Myocyte (in vitro differentiated cells): ENCODE results near the gene PLEKHA8. TPM values are rescaled to one million over a fixed set of nuclear protein-coding genes. Genes with fewer than 3 reads are reported as not detected.

ENCODE experiments used
- DNase-seq: peaks from one replicate; pipeline ENCODE4 v3.0.0-alpha.2; 2012; ENCODE audit warnings: low read depth
- total RNA-seq: library from RNA; depleted of rRNA; stranded (reverse); fragments of >200 nt; gene quantifications from 2 replicates; pipeline ENCODE4 v1.2.3, GENCODE V29; 2014

PLEKHA8 gene
- total RNA-seq, 1 donor from 2014 or later, result 11.9 TPM

DNA sequence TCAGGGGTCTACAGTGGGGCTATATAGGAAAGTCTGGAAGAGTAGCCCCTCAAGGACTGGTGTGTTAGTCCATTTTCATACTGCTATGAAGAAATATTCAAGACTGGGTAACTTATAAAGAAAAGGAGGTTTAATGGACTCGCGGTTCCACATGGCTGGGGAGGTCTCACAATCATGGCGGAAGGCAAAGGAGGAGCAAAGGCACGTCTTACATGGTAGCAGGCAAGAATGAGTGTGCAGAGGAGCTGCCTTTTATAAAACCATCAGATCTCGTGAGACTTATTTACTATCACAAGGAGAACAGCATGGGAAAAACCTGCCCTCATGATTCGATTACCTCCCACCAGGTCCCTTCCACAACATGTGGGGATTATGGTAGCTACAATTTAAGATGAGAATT lies 4.7 kb upstream of the PLEKHA8 start:
- no peak for DNase-seq

DNA sequence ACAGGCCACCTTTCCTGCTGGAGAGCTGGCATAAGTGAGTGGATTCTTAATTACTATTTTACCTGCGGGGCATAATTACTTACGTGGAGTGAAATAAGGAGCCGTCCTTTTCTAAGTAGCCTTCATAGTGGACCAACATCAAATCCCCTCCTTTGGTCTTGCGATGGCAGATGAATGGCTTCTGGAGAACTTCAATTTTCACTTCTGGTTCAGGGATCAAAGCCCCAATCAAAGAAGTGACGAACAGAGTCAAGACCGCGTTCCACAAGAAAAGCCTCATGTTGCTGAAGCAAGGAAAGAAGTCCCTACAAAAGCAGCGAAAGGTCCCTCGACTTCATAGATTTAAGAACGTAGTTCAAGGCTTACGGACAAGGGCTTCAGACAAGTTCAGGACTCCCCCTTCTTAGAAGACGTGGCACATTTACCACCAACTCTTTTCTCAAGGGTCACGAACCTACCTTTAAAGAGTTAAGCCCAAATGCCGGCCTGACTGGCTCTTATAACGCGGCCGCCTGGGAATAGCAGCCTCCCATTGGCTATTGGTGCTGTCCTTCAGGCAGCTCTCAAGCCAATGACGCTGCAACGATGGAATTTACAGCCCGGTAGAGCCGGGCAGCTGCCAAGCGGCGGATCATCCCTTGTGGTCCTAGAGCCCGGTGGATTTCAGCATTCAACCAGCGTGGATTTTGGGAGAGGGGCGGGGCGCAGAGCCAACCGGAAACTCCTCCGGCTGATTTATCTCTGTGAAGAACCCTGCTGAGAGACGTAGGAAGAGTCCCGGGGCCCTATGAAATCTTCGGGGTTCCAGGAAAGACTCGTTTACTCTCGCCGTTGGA lies 1.8 kb upstream of the PLEKHA8 start, which contains the start of gene FKBP14:
Gene FKBP14 (minus strand): TSS at position 474 of the 836 bp plus-strand sequence. CDS start 194 bp downstream, at position 280.
- DNase-seq, result peak; percentile 100

DNA sequence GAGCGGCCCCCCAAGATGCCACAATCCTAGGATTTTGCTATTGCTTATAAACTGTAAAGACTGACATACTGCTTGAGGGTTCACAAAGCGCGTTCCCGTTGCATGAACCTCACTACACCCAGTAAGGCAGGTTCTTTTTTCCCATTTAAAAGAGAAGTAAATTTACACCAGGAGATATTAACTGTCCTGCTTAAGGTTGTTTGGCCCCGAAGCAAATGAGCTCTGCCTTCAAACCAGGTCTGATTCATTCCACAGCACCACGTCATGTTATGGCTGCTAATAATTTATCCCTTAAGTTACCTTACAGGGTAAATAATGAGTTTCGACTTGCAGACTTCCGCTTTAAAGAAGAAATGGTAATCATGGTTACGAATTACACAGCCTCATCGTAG lies 1.2 kb upstream of the PLEKHA8 start:
- DNase-seq, result no peak

DNA sequence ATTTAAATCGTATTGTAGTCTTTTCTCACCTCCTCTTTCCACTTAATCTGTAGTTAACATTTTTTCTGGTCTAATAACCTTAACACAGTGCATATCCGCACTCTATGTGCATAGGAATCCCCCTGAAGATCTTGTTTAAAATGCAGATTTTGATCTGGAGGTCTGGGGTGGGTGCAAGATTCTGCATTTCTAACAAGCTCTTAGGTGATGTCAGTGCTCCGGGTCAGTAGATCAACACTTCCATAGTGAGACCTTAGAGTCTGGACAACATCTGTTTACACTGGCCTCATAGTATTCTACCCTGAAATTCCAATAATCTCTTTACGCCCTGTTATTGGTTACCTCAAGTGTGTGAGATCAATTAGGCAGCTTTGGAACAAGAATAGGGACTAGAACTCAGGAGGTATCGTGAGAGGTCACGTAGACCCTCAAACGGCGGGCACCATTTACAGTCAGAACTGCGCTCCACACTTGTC lies 434 bp upstream of the PLEKHA8 start:
- no peak for DNase-seq

DNA sequence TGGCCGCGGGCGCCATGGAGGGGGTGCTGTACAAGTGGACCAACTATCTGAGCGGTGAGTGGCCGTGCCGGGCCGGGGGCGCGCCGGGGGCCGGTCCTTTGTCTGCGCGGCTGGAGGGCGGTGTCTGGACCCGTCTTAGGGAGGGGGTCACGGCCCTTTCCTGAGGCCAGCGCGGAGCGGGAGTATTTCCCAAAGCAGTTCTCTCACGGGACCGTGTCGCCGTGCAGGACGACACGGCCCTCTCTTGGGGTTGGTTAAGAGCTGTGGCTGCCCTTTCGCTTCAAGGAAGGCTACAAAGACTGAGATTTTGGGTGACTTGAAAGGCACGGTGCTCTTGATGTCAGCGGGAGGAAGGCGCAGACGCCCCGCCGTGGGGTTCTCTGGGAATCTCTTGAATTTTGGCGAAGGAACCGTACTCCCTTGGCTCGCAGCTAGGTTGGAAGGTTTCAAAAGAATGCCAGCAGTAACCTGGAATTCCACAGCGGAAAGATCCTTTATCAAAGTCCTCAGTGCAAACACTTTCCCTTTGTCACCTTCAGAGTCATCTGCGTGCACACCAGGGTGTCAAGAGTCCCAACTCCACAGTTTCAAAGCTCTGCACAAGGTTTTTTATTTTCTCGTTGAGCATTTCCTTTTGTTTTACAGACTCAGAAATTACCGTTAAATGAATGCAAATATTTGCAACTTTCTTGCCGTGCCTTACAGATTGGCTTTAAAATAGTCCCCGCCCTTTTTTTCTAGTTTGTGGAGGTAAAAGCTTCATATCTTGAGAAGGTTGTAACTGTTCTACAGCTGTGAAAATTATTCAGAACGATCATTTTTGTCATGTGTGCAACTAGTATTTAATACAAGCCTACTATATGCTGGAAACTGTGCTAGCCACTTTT lies 780 bp downstream of the PLEKHA8 start:
- no peak for DNase-seq

DNA sequence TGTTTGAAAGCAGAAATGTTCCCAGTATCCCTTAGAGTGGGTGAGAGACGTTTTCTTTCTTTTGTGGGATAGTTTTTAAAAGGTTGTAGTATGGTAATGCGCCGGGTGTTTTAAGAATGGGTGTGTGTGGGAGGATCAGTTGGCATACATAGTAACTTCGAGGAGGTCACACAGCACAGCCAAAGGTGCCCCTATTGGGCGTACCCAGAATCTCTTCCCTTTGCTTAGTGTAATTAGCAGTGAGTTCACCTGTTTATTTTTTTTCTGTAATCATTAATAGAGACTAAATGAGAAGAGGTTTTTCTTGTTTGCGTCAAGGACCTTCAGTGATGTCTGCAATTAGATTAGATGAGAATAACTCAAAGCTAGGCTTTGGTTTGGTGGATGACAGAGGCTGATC lies 1.5 kb downstream of the PLEKHA8 start:
- DNase-seq, result peak; percentile 15

DNA sequence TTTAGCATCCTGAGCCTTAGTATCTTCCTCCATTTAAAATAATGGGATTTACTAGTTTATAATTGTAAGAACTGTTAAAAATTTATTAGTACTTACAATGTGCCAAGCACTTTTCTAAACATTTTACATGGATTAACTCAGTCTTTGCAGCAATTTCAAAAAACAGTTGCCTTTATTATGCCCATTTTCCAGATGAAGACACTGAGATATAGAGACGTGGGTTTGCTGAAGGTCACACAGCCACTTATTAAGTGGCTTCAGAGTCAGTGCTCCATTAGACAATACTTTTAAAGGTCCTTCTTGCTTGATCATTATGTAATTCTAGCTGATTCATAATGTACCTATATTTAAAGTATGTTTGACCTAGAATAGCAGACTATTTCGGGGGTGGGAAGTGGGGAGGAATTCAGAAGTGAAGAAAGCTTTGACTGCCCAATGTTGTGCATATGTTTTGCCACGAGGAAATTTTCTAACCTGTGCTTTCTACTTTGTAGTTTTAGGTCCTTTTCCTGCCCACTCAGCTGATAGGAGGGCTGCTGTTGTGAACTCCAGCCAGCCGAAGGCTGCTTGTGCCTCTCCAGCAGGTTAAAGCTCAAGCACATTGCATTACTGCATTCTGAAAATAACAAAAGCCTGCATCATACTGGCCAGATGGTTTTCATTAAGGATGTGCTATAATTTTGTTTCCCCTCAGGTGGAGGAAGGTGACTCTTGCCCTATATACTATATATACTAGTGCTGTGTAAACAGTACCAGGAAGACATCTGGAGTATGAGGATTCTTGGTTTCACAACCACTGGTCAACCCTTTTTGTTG lies 4.3 kb downstream of the PLEKHA8 start:
- DNase-seq, result no peak

DNA sequence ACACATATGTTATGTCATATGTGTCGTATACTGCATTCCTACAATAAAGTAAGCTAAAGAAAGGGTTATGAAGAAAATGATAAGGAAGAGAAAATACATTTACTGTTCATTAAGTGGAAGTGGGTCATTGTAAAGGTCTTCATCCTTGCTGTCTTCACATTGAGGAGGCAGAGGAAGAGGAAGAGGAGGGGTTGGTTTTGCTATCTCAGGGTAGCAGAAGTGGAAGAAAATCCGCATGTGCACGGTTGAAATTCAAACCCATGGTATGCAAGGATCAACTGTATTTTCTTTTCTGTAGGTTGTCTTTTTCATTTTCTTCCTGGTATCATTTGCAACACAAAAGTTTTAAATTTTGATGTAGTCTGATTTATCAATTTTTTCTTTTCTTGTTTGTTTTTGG lies 6.3 kb downstream of the PLEKHA8 start:
- DNase-seq, result no peak

DNA sequence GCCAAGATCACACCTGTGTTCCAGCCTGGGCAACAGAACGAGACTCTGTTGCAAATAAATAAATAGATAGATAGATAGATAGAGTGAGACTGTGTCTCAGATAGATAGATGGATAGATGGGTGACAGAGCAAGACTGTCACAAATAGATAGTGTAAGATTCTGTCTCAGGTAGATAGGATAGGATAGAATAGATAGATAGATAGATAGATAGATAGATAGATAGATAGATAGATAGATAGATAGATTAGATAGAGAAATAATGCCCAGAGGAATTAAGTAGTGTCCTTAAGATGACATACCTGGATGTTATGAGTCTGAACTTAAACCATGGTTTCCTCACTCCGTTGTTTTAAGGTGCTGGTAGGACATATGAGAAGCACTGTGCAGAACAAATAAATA lies 8.0 kb downstream of the PLEKHA8 start:
- DNase-seq, result no peak

DNA sequence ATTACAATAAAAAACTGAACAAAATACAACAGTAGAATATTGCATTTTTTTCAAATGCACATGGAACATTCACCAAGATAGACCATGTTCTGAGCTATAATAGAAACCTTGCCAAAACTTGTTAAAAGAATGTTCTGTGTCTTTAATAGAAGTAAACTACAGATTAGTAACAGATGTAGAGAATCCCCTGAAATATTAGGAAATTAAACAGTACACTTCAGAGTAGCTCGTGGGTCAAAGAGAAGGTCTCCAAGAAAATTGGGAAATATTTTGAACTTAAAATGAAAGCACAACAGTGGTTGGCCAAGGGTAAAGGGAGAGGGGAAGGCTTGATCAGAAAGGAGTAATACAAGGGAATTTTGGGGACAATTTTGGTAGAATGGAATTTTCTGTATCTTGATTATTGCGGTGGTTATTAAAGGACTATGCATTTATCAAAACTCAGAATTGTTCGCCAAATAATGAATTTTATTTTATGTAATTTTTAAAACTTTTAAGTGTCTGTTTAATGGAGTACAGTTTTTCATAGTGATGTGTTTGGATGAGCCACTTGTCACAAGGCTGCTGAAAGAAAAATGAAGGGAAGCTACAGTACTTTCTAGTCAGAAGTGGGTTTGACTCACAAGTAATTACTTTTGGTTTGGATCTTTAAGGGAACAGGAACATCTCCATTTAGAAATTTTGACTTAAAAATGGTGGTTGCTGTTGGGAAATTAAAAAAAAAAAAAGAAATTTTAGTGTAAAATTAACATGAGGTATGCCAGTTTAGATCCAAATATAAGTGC lies 10.2 kb downstream of the PLEKHA8 start:
- no peak for DNase-seq

DNA sequence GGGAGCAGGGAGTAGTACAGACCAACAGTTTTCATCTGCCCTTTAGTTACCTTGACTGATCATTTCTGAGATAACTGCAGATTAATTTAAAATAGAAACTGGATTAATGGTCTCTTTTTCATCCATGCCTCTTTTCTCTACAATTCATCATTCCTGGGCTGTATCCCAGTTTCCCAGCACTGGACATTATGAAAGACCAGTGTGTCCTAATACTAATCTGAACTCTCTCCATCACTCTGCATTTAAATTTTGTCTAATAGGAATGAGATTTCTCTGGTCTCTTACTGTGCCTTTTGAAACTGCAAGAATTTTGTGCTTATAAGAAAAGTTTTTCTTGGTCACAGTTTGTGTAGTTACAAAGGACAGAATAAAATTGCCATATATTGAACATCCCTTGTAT lies 12.7 kb downstream of the PLEKHA8 start:
- no peak for DNase-seq

DNA sequence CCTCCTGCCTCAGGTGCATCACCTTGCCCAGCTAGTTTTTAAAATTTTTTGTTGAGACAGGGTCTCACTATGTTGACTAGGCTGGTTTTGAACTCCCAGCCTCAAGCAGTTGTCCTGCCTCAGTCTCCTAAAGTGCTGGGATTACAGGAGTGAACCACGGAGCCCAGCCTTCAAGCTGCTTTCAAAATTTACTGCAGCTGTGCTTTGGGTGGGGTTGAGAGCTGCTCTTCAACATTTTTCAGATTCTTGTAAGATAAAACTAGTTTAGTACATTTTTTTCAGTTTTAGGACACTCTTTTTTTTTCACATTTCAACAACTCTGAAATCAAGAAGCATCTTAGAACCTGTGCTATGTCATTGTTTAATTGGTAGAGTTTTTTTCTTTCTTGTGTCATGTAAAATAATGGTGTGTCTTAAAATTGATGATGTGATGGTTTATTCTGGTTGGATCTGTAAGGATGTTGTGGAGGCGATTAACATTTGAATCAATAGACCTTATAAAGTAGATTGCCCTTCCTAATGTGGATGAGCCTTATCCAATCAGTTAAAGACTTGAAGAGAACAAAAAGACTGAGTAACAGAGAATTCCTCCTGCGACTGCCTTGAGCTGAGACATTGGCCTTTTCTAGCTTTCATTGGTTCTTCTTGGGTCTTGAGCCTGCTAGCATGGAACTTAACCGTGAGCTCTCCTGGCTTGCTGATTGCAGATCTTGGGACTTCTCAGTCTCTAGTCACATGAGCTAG lies 13.5 kb downstream of the PLEKHA8 start:
- peak; percentile 59 for DNase-seq

DNA sequence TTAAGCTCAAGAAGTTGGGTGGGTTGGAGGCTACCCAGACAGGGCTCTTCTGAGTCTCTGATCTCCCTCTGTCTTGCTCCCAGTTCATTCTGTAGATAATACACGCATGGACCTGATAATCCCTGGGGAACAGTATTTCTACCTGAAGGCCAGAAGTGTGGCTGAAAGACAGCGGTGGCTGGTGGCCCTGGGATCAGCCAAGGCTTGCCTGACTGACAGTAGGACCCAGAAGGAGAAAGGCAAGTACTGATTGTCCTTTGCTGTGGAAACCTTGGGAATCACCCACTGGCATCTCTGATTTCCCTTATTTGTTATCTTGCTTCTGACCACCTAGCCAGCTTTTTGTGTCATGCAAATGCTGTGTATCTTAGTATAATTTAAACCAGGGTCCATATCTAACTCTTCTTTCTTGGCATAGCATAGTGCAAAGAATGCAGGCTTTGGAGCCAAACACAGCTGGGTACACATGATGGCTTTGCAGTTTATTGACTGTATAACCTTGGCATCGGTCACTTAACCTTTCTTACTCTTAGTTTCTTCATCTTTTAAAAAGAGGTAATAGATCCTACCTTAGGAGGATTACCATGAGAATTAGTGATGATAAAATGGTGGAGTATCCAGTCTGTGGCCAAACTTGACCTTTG lies 18.0 kb downstream of the PLEKHA8 start:
- DNase-seq, result no peak

DNA sequence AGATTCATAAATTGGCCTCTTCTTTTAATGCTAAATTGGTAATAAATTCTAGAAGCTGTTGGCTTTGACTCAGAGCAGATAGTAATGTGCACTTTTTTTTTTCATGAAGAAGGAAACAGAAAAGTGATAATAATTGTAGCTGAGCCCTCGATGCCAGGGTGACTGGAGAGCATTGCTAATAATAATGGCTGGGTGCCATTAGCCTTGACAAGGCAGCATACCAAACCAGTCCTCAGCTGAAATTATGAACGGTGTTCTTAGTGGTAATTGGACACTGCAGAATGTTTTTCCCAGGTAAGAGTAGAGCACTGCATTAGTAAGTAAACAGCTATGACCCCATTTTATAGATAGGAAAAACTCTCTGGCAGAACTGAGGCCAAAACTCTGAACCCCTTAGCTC lies 18.9 kb downstream of the PLEKHA8 start:
- no peak for DNase-seq

DNA sequence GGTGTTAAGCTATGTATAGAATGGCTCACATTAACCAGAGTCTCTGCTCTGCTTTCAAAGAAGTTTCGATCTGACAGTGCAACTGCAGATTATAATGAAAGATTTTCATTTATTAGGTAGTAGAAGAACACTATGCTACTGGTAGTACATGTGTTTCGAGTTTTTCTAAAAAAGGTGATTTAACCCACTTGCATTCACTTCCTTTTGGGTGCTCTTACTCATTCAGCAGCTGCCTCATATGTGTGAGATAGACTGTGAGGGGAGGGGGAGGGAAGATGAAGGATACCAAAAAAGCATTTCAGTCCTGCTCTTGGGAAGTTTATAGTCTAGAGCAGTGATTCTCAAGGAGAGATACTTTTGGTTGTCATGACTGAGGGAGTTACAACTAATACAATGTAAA lies 20.4 kb downstream of the PLEKHA8 start:
- DNase-seq, result no peak

DNA sequence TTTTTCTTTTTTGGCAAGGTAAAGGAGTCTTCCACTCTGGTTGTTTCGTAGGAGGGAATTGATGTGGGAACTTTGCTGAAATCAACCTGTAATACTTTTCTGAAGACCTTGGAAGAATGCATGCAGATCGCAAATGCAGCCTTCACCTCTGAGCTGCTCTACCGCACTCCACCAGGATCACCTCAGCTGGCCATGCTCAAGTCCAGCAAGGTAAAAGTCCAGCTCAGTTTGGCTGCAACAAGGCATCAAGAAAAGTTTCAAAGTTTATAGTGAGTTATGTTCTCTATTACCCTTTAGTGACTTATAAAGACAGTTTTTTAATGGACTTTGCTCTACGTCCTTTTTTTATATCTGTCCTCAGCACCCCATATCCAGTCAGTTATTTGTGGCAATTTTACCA lies 21.0 kb downstream of the PLEKHA8 start:
- no peak for DNase-seq

DNA sequence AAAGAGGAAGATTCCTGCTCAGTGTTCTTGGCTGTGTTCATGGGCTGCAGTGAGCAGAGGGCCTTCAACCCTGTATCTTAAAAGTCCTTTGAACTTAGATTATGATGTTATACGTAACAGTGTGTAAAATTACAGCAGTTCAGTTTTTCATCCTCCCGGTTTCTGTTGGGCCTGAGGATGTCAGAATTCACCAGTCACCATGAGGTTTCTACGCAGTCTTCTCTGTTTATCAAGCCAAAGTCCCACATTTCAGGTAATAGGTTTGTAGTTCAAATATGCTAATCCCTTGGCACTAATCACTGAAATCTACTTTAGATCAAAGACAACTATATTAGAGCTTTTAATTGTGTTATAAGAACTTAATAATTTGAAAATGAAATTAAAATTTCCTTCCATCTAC lies 24.9 kb downstream of the PLEKHA8 start:
- no peak for DNase-seq

DNA sequence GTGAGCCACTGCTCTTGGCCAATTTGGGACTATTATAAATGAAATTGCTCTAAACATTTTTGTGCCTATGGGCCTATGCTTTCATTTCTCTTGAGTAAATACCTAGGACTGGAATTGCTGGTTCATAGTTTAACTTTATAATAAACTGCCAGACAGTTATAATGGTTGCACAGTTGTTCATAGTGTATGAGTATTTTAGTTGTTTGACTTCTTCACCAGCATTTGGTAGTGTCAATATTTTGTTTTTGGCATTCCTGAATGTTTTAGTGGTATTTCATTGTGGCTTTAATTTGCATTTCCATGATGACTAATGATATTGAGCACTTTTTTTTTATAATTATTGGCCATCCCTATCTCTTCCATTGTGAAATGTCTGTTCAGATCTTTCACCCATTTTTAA lies 29.5 kb downstream of the PLEKHA8 start:
- DNase-seq, result no peak

DNA sequence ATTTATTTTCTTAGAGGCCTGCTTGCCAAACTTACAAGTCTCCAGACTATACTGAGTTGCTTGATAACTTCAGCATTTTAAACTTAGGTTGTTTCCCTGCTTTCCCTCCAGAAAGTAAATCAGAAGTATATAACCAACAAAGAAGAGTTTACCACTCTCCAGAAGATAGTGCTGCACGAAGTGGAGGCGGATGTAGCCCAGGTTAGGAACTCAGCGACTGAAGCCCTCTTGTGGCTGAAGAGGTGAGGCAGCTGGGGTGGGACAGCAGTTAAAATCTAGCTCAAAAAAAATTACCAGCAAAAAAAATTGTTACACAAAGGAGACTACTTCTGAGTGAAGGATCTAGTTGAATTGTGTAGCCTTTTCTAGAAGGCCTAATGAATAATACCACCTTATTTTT lies 33.6 kb downstream of the PLEKHA8 start:
- peak; percentile 26 for DNase-seq
